K562 (cell line): ENCODE data around the gene COPE. TPM values are rescaled to one million over a fixed set of nuclear protein-coding genes. Genes with fewer than 3 reads are reported as not detected.

ENCODE experiments used
- ATAC-seq: fragments of 200-7000 bp; cut with Tn5 transposase; 3 replicates; pipeline ENCODE4 v1.9.1; 2020; ENCODE audit warnings: moderate library complexity
- BruUV-seq: library from RNA; stranded (reverse); fragments of 400-500 nt; replicated peaks from 2 replicates; lab custom pipeline; 2021; lab: Mats Ljungman, UMichigan
- CTCF ChIA-PET: fragments of 300-600 bp; formaldehyde crosslinking; extraction: SDS; loops from one replicate; lab custom pipeline; 2021; ENCODE audit warnings: low intra/inter-chr PET ratio; lab: Yijun Ruan, JAX
- POLR2A ChIA-PET: fragments of 300-600, 350-650 bp; sonication (Branson Sonifier 250); formaldehyde crosslinking; extraction: SDS; loops from one replicate; lab custom pipeline; 2021; ENCODE audit warnings: antibody characterized with exemption, inconsistent platforms; lab: Yijun Ruan, JAX
- DNase-seq, 4 experiments: peaks; one replicate each; pipeline versions ENCODE4 v3.0.0 to v3.0.0-alpha.2; 2011 to 2018; ENCODE audit warnings: low spot score in 3 of 4, mixed read lengths in 3 of 4; ENCODE audit errors: extremely low read depth in 1 of 4
- FAIRE-seq: peaks from 2 replicates; lab custom pipeline; 2011; peaks lifted over from hg19 to GRCh38; lab: Jason Lieb, UNC
- H2AFZ ChIP-seq: 2 replicates; pipeline ENCODE4 v1.6.0; 2011; ENCODE audit warnings: low read depth, low read length, control low read depth, inconsistent platforms
- H3K27ac ChIP-seq: fragments of 200-600 bp; 3 replicates; pipeline ENCODE4 v1.8.0; 2011; ENCODE audit warnings: low read depth, mild to moderate bottlenecking, control low read depth, inconsistent platforms, low read length, moderate library complexity, mixed read lengths; ENCODE audit errors: extremely low read depth
- H3K27me3 ChIP-seq, 2 experiments: fragments of 300-600 bp in 1 of 2; 2 replicates in 1 of 2; 3 replicates in 1 of 2; pipeline versions ENCODE4 v1.6.0 to v1.8.0; 2011; ENCODE audit warnings: inconsistent platforms in 2 of 2, low read length in 2 of 2, mild to moderate bottlenecking in 1 of 2, mixed read lengths in 1 of 2, moderate library complexity in 1 of 2; ENCODE audit not compliant: control insufficient read depth in 2 of 2, insufficient read depth in 2 of 2
- H3K36me3 ChIP-seq: fragments of 300-600 bp; 3 replicates; pipeline ENCODE4 v1.8.0; 2011; ENCODE audit warnings: mild to moderate bottlenecking, low read length, inconsistent platforms; ENCODE audit not compliant: control insufficient read depth, insufficient read depth
- H3K4me1 ChIP-seq, 2 experiments: fragments of 200-600 bp in 1 of 2; replicated peaks in 1 of 2; 2 replicates in 1 of 2; 3 replicates in 1 of 2; pipeline versions ENCODE4 v1.5.1 to v1.8.0; 2011; ENCODE audit warnings: inconsistent platforms in 2 of 2, low read length in 2 of 2, mild to moderate bottlenecking in 1 of 2, mixed read lengths in 1 of 2, moderate library complexity in 1 of 2; ENCODE audit not compliant: control insufficient read depth in 2 of 2, insufficient read depth in 2 of 2
- H3K4me2 ChIP-seq: 2 replicates; pipeline ENCODE4 v1.6.1; 2011; ENCODE audit warnings: low read length, control low read depth, inconsistent platforms, mixed read lengths; ENCODE audit not compliant: insufficient read depth
- H3K4me3 ChIP-seq: fragments of 200-600 bp; sonication (generic), shearing (Covaris generic); 2 replicates; pipeline ENCODE4 v1.5.1; 2016; ENCODE audit warnings: control low read depth, inconsistent platforms
- H3K79me2 ChIP-seq: fragments of 200-600 bp; 3 replicates; pipeline ENCODE4 v1.8.0; 2011; ENCODE audit warnings: low read length, inconsistent platforms; ENCODE audit not compliant: control insufficient read depth, insufficient read depth
- H3K9ac ChIP-seq, 2 experiments: 2 replicates each; pipeline versions ENCODE4 v1.6.0 to v1.6.1; 2011; ENCODE audit warnings: low read depth in 2 of 2, low read length in 2 of 2, control low read depth in 1 of 2, inconsistent platforms in 1 of 2, mild to moderate bottlenecking in 1 of 2, mixed read lengths in 1 of 2; ENCODE audit not compliant: insufficient read depth in 1 of 2
- H3K9me1 ChIP-seq: one replicate; pipeline ENCODE4 v1.6.0; 2011; ENCODE audit warnings: inconsistent platforms, mild to moderate bottlenecking, low read length, moderate library complexity; ENCODE audit not compliant: control insufficient read depth, insufficient read depth
- H3K9me3 ChIP-seq: replicated peaks from 2 replicates; pipeline ENCODE4 v1.5.1; 2011; ENCODE audit warnings: low read depth, low read length, inconsistent platforms; ENCODE audit not compliant: control insufficient read depth, insufficient read depth
- H4K20me1 ChIP-seq: replicated peaks from 2 replicates; pipeline ENCODE4 v1.6.1; 2011; ENCODE audit warnings: low read length, inconsistent platforms, mixed read lengths; ENCODE audit not compliant: control insufficient read depth, insufficient read depth
- E2F5 ChIP-seq: sonication (generic); formaldehyde crosslinking; IDR thresholded peaks from 2 replicates; pipeline ENCODE4 v1.8.0; 2022; ENCODE audit warnings: mild to moderate bottlenecking, missing genetic modification reagents
- MECOM ChIP-seq: fragments of 250-450 bp; sonication (Bioruptor Pico); IDR thresholded peaks from 2 replicates; pipeline ENCODE4 v1.8.0; 2022; ENCODE audit warnings: inconsistent platforms
- NFIC ChIP-seq: fragments of 450-650 bp; IDR thresholded peaks from 2 replicates; pipeline ENCODE4 v1.6.1; 2017; ENCODE audit warnings: mild to moderate bottlenecking, inconsistent platforms
- POLR2G ChIP-seq: fragments of 200-400 bp; formaldehyde crosslinking; IDR thresholded peaks from 2 replicates; pipeline ENCODE4 v1.6.1; 2017; ENCODE audit warnings: low read depth, mild to moderate bottlenecking, antibody characterized with exemption, low read length, moderate library complexity
- SMARCC2 ChIP-seq: fragments of 450-650 bp; IDR thresholded peaks from 2 replicates; pipeline ENCODE4 v1.6.1; 2017; ENCODE audit warnings: antibody characterized with exemption, moderate library complexity, mild to moderate bottlenecking, low read depth
- WGBS: fragments of 100-300 bp; shearing (Covaris generic); methylation state at CpG from one replicate; pipeline ENCODE4 v1.1.6; 2016; ENCODE audit warnings: low coverage, mixed read lengths; ENCODE audit not compliant: insufficient coverage; ENCODE audit errors: missing lambda C conversion rate; 5-methylcytosine and 5-hydroxymethylcytosine counted together
- in situ Hi-C: fragments of 300-500 bp; cut with MboI; formaldehyde crosslinking; loops from 4 replicates; pipeline ENCODE4 v1.15.0; 2018; ENCODE audit warnings: inconsistent platforms, mixed read lengths
- intact Hi-C: fragments of 100-400 bp; cut with micrococcal nuclease; formaldehyde crosslinking; loops from 2 replicates; pipeline ENCODE4 v1.14.2; 2022
- polyA plus RNA-seq, 8 experiments: library from polyadenylated mRNA; depleted of rRNA in 4 of 8; stranded (reverse) in 5 of 8; unstranded in 3 of 8; fragments of >200 nt; fragmentation: Nextera tagmentation in 2 of 8; fragmentation: Illumina TruSeq in 1 of 8; extraction: Ambion mirVana in 2 of 8; extraction: Trizol in 1 of 8; gene quantifications; 2 replicates each; pipeline versions ENCODE4 v1.2.1 to v1.2.3, GENCODE V29; 2011 to 2014; ENCODE audit warnings: inconsistent platforms in 1 of 8, missing spikeins in 1 of 8
- total RNA-seq, 7 experiments: library from RNA; depleted of rRNA in 6 of 7; stranded (reverse); fragments of >200 nt in 6 of 7; fragmentation: Illumina TruSeq in 2 of 7; extraction: Trizol in 2 of 7; gene quantifications; 2 replicates each; pipeline versions ENCODE4 v1.2.1 to v1.2.3, GENCODE V29; 2011 to 2021; ENCODE audit warnings: low replicate concordance in 1 of 7

The COPE gene
- total and polyA plus RNA-seq, 9 of the 15 experiments (the other 6 are each of a cell fraction or from before 2014, with no cell fraction given): 5.8 to 273 (median 147) TPM

- no peak for FAIRE-seq
- CTCF ChIA-PET: interaction anchor here (0.5 kb wide), 1 partner anchor 132 kb away, joined by 3 read pairs; no protein-coding TSS in a partner anchor
- H3K79me2 ChIP-seq: no peaks in the 10 kb centered on the region
- H3K4me1 ChIP-seq: peaks cover 0 to 32% of the 10 kb centered on the region in 2 experiments; a peak in 3 of 5 replicates
- POLR2A ChIA-PET: interaction anchor here (0.7 to 1.2 kb wide), 7 partner anchors 10 to 183 kb away, joined by 3 to 7 read pairs (median 3); no protein-coding TSS in a partner anchor
- TF ChIP-seq E2F5 (no peak), POLR2G (0 out of 2 replicates have a peak, but pooled peaks have one; percentile 36), MECOM (CRISPR knock-in tag) (no peak), NFIC (0 out of 2 replicates have a peak, but pooled peaks have one; percentile 4), SMARCC2 (no peak)
- TF ChIP-seq, all 486 proteins: peak for 2
- Histone ChIP-seq H3K4me3 (no peak overlapping the region), H3K9me1 (peaks cover 3% of the 10 kb centered on the region), H4K20me1 (no peaks in the 10 kb centered on the region; the same call in 1 of the 2 replicates), H3K9me3 (no peaks in the 10 kb centered on the region), H3K4me2 (no peak overlapping the region), H3K27me3 (no peaks in the 10 kb centered on the region), H3K27ac (no peak overlapping the region), H3K9ac (no peak overlapping the region), H3K36me3 (peaks cover 94% of the 10 kb centered on the region; the same call in 2 of the 3 replicates), H2AFZ (no peak overlapping the region)
- in situ Hi-C loops (loop anchor here (5.0 kb wide), 1 partner anchor 412 kb away; no protein-coding TSS in a partner anchor), intact Hi-C loops (no loop called here)
- DNase-seq: no peak
- no peak for ATAC-seq
- WGBS: 89% methylated on average over 16 of the region's 16 CpGs
- no TSS peak for BruUV-seq
Observed at GRCh38 chr19:18863843-18864362, 55.3 kb downstream of the COPE start.
